Activated naive CD4-positive, alpha-beta T cell treated with anti-CD3 and anti-CD28 coated beads, Interleukin-2, amount 50 U/mL, for 24 hours (primary cell): ENCODE data around the gene KSR1.

Experiments used
- H3K27ac Mint-ChIP-seq: one replicate; pipeline ENCODE4 v1.8.0; 2021; ENCODE audit warnings: mild to moderate bottlenecking, mixed read lengths
- H3K27me3 Mint-ChIP-seq: one replicate; pipeline ENCODE4 v1.8.0; 2021; ENCODE audit warnings: mixed read lengths
- H3K36me3 Mint-ChIP-seq: one replicate; pipeline ENCODE4 v1.8.0; 2021; ENCODE audit warnings: mixed read lengths
- H3K4me1 Mint-ChIP-seq: one replicate; pipeline ENCODE4 v1.8.0; 2021; ENCODE audit warnings: mixed read lengths
- H3K4me3 Mint-ChIP-seq: one replicate; pipeline ENCODE4 v1.8.0; 2021; ENCODE audit warnings: mild to moderate bottlenecking, mixed read lengths
- H3K9me3 Mint-ChIP-seq: one replicate; pipeline ENCODE4 v1.8.0; 2021; ENCODE audit warnings: mixed read lengths

The KSR1 gene

GRCh38 chr17:27520491-27521185 lies 64.4 kb downstream of the KSR1 start:
- Mint-ChIP-seq H3K27me3 (no peaks in the 10 kb centered on the region), H3K4me1 (peaks cover 16% of the 10 kb centered on the region), H3K27ac (no peak overlapping the region), H3K4me3 (no peak overlapping the region), H3K9me3 (no peaks in the 10 kb centered on the region), H3K36me3 (no peaks in the 10 kb centered on the region)

GRCh38 chr17:27521281-27522027 lies 65.2 kb downstream of the KSR1 start:
- Mint-ChIP-seq H3K9me3 (no peaks in the 10 kb centered on the region), H3K27me3 (no peaks in the 10 kb centered on the region), H3K27ac (no peak overlapping the region), H3K4me3 (no peak overlapping the region), H3K4me1 (peaks cover 20% of the 10 kb centered on the region), H3K36me3 (no peaks in the 10 kb centered on the region)

GRCh38 chr17:27522028-27522635 lies 65.9 kb downstream of the KSR1 start:
- Mint-ChIP-seq H3K36me3 (no peaks in the 10 kb centered on the region), H3K27ac (no peak overlapping the region), H3K9me3 (no peaks in the 10 kb centered on the region), H3K4me3 (no peak overlapping the region), H3K4me1 (peaks cover 25% of the 10 kb centered on the region), H3K27me3 (no peaks in the 10 kb centered on the region)

GRCh38 chr17:27523712-27524111 lies 67.5 kb downstream of the KSR1 start:
- H3K9me3 Mint-ChIP-seq = no peaks in the 10 kb centered on the region
- H3K4me1 Mint-ChIP-seq = peaks cover 25% of the 10 kb centered on the region
- H3K4me3 Mint-ChIP-seq = no peak overlapping the region

GRCh38 chr17:27524594-27524993 lies 68.3 kb downstream of the KSR1 start:
- Mint-ChIP-seq H3K36me3 (no peaks in the 10 kb centered on the region), H3K27ac (no peak overlapping the region), H3K4me3 (no peak overlapping the region), H3K27me3 (no peaks in the 10 kb centered on the region), H3K9me3 (no peaks in the 10 kb centered on the region), H3K4me1 (peaks cover 25% of the 10 kb centered on the region)

More at GRCh38 chr17:27523712-27524111, 67.5 kb downstream of the KSR1 start:
- Mint-ChIP-seq H3K27me3 (no peaks in the 10 kb centered on the region), H3K36me3 (no peaks in the 10 kb centered on the region), H3K27ac (no peak overlapping the region)

GRCh38 chr17:27525316-27525715 lies 69.1 kb downstream of the KSR1 start:
- Mint-ChIP-seq H3K36me3 (no peaks in the 10 kb centered on the region), H3K4me1 (peaks cover 25% of the 10 kb centered on the region), H3K4me3 (no peak overlapping the region), H3K27me3 (no peaks in the 10 kb centered on the region), H3K9me3 (no peaks in the 10 kb centered on the region), H3K27ac (no peak overlapping the region)

GRCh38 chr17:27525836-27526603 lies 69.8 kb downstream of the KSR1 start:
- H3K4me3 Mint-ChIP-seq = no peak overlapping the region
- H3K36me3 Mint-ChIP-seq = no peaks in the 10 kb centered on the region
- no peak overlapping the region for H3K27ac Mint-ChIP-seq
- peaks cover 25% of the 10 kb centered on the region for H3K4me1 Mint-ChIP-seq
- no peaks in the 10 kb centered on the region for H3K27me3 Mint-ChIP-seq
- H3K9me3 Mint-ChIP-seq = no peaks in the 10 kb centered on the region

GRCh38 chr17:27526604-27527002 lies 70.4 kb downstream of the KSR1 start:
- no peak overlapping the region for H3K27ac Mint-ChIP-seq
- no peaks in the 10 kb centered on the region for H3K9me3 Mint-ChIP-seq
- H3K27me3 Mint-ChIP-seq = no peaks in the 10 kb centered on the region
- H3K4me1 Mint-ChIP-seq = peaks cover 25% of the 10 kb centered on the region
- no peaks in the 10 kb centered on the region for H3K36me3 Mint-ChIP-seq
- peak overlapping the region; percentile 0 for H3K4me3 Mint-ChIP-seq

GRCh38 chr17:27529230-27529796 lies 73.1 kb downstream of the KSR1 start:
- Mint-ChIP-seq H3K4me1 (peaks cover 18% of the 10 kb centered on the region), H3K9me3 (no peaks in the 10 kb centered on the region), H3K4me3 (no peak overlapping the region), H3K27ac (no peak overlapping the region), H3K27me3 (no peaks in the 10 kb centered on the region), H3K36me3 (no peaks in the 10 kb centered on the region)

GRCh38 chr17:27530764-27531391 lies 74.6 kb downstream of the KSR1 start:
- H3K9me3 Mint-ChIP-seq = no peaks in the 10 kb centered on the region
- H3K27ac Mint-ChIP-seq = no peak overlapping the region
- H3K36me3 Mint-ChIP-seq = no peaks in the 10 kb centered on the region
- H3K4me1 Mint-ChIP-seq = peaks cover 11% of the 10 kb centered on the region
- no peaks in the 10 kb centered on the region for H3K27me3 Mint-ChIP-seq
- H3K4me3 Mint-ChIP-seq = no peak overlapping the region

GRCh38 chr17:27531469-27531961 lies 75.3 kb downstream of the KSR1 start:
- no peaks in the 10 kb centered on the region for H3K27me3 Mint-ChIP-seq
- no peak overlapping the region for H3K27ac Mint-ChIP-seq
- H3K9me3 Mint-ChIP-seq = no peaks in the 10 kb centered on the region
- H3K36me3 Mint-ChIP-seq = no peaks in the 10 kb centered on the region
- peaks cover 5% of the 10 kb centered on the region for H3K4me1 Mint-ChIP-seq
- no peak overlapping the region for H3K4me3 Mint-ChIP-seq

GRCh38 chr17:27532269-27533263 lies 76.3 kb downstream of the KSR1 start:
- H3K4me1 Mint-ChIP-seq = no peaks in the 10 kb centered on the region

GRCh38 chr17:27533874-27534815 lies 77.9 kb downstream of the KSR1 start:
- Mint-ChIP-seq H3K9me3 (no peaks in the 10 kb centered on the region), H3K27ac (no peak overlapping the region), H3K4me1 (no peaks in the 10 kb centered on the region), H3K4me3 (no peak overlapping the region), H3K27me3 (no peaks in the 10 kb centered on the region), H3K36me3 (no peaks in the 10 kb centered on the region)

More at GRCh38 chr17:27532269-27533263, 76.3 kb downstream of the KSR1 start:
- Mint-ChIP-seq H3K27ac (no peak overlapping the region), H3K4me3 (no peak overlapping the region), H3K36me3 (no peaks in the 10 kb centered on the region), H3K9me3 (no peaks in the 10 kb centered on the region), H3K27me3 (no peaks in the 10 kb centered on the region)
